Esophagus (tissue), 2 donors: ENCODE measurements around the gene ZFP14. TPM values are rescaled to one million over a fixed set of nuclear protein-coding genes. Genes with fewer than 3 reads are reported as not detected.
"Not testable (repeated sequence)": the region's sequence is repeated elsewhere in the genome, so short reads cannot be mapped to it uniquely, and the experiment has no call there.

Source experiments
- H3K27ac ChIP-seq, 2 donors: one replicate each; pipeline ENCODE4 v1.5.1; 2013; ENCODE audit warnings: low read depth in 2 of 2, mild to moderate bottlenecking in 2 of 2, inconsistent platforms in 1 of 2, low read length in 1 of 2, moderate library complexity in 1 of 2
- H3K27me3 ChIP-seq, 2 donors: one replicate each; pipeline ENCODE4 v1.6.1; 2013; ENCODE audit warnings: low read length in 2 of 2, control low read depth in 1 of 2, mild to moderate bottlenecking in 1 of 2; ENCODE audit not compliant: insufficient read depth in 2 of 2, control insufficient read depth in 1 of 2
- H3K36me3 ChIP-seq, 2 donors: one replicate each; pipeline ENCODE4 v1.6.1; 2013; ENCODE audit warnings: low read length in 1 of 2; ENCODE audit not compliant: control insufficient read depth in 2 of 2, insufficient read depth in 2 of 2
- H3K4me1 ChIP-seq, 2 donors: one replicate each; pipeline ENCODE4 v1.6.1; 2013; ENCODE audit warnings: low read length in 1 of 2; ENCODE audit not compliant: control insufficient read depth in 2 of 2, insufficient read depth in 2 of 2
- H3K4me3 ChIP-seq, 2 donors: one replicate each; pipeline ENCODE4 v1.5.1; 2013; ENCODE audit warnings: low read length in 2 of 2, mild to moderate bottlenecking in 2 of 2, low read depth in 1 of 2, moderate library complexity in 1 of 2
- H3K9me3 ChIP-seq, 2 donors: one replicate each; pipeline ENCODE4 v1.6.1; 2013; ENCODE audit warnings: mild to moderate bottlenecking in 2 of 2, low read depth in 1 of 2, low read length in 1 of 2, moderate library complexity in 1 of 2; ENCODE audit not compliant: control insufficient read depth in 2 of 2, insufficient read depth in 1 of 2
- WGBS, 2 donors: extraction: QIAGEN DNeasy Blood & Tissue Kit; methylation state at CpG; one replicate each; pipeline ENCODE4 v1.1.7; 2013; 5-methylcytosine and 5-hydroxymethylcytosine counted together
- polyA plus RNA-seq, 2 donors: library from polyadenylated mRNA; stranded (reverse); fragments of 200-250 nt; gene quantifications; one replicate each; pipeline ENCODE4 v1.2.3, GENCODE V29; 2013
- donor health status: healthy with polysubstance abuse.
- donor health status: Bipolar disorder and iron deficiency.

ZFP14 gene
- polyA plus RNA-seq, 2 donors: 0.71 to 1.6 TPM

- not testable (repeated sequence) for H3K9me3 ChIP-seq, H3K27me3 ChIP-seq, H3K4me1 ChIP-seq, H3K36me3 ChIP-seq, H3K4me3 ChIP-seq, H3K27ac ChIP-seq
- 52 to 65% methylated on average over 10 to 19 of the region's 23 CpGs for WGBS, 2 donors
Observed at GRCh38 chr19:36309759-36310158, 69.2 kb downstream of the ZFP14 start.

- H3K27me3 ChIP-seq, H3K4me3 ChIP-seq: not testable (repeated sequence)
- 86 to 91% methylated on average over 25 to 29 of the region's 39 CpGs for WGBS, 2 donors
Observed at GRCh38 chr19:36309309-36309708, 69.7 kb downstream of the ZFP14 start.

GRCh38 chr19:36292317-36292716 lies 86.7 kb downstream of the ZFP14 start:
- 99% methylated on average over 10 of the region's 30 CpGs; no CpG with 5 or more reads in 1 of the 2 donors for WGBS, 2 donors
- not testable (repeated sequence) for H3K27me3 ChIP-seq, H3K36me3 ChIP-seq, H3K4me1 ChIP-seq, H3K9me3 ChIP-seq, H3K27ac ChIP-seq, H3K4me3 ChIP-seq

More at GRCh38 chr19:36309309-36309708, 69.7 kb downstream of the ZFP14 start:
- not testable (repeated sequence) for H3K27ac ChIP-seq, H3K36me3 ChIP-seq, H3K9me3 ChIP-seq, H3K4me1 ChIP-seq

Other genes starting within 250 kb of the ZFP14 start
- 1,000 to 10,000 TPM in 1 of 2 donors, 100 to 1,000 TPM in 1; 919 to 1,019 TPM for gene CAPNS1, start 239.1 kb downstream of the ZFP14 start, polyA plus RNA-seq
- gene COX7A1, start 226.8 kb downstream of the ZFP14 start, polyA plus RNA-seq: 10 to 100 TPM; 17.3 to 22.9 TPM
- 1 to 10 TPM; 1.9 to 3.5 TPM for gene ZNF565, start 164.5 kb downstream of the ZFP14 start, polyA plus RNA-seq
- gene ZNF146, start 164.1 kb downstream of the ZFP14 start, polyA plus RNA-seq: 10 to 100 TPM; 13.4 to 22.2 TPM
- under 1 TPM; 0.43 to 0.73 TPM for gene ZFP82, start 39.4 kb upstream of the ZFP14 start, polyA plus RNA-seq
- 1 to 10 TPM; 2.2 to 4.2 TPM for gene ZNF566, start 110.4 kb upstream of the ZFP14 start, polyA plus RNA-seq
- 1 to 10 TPM; 2.7 to 2.8 TPM for gene ZNF260, start 149.1 kb upstream of the ZFP14 start, polyA plus RNA-seq
- gene ZNF529, start 194.1 kb upstream of the ZFP14 start, polyA plus RNA-seq: 1 to 10 TPM; 1.9 to 2.4 TPM
- gene ZNF382, start 226.1 kb upstream of the ZFP14 start, polyA plus RNA-seq: under 1 TPM; 0.53 to 0.71 TPM